ENCODE measurements around the gene KCND1. TPM values are rescaled to one million over a fixed set of nuclear protein-coding genes. Genes with fewer than 3 reads are reported as not detected.

Gene KCND1
- total RNA-seq, 1 donor from 2014 or later, result 0.21 TPM

- DNase-seq (ENCODE audit: low read depth), result no peak
Measured at GRCh38 chrX:48939524-48940228, 32.0 kb downstream of the KCND1 start.

DNA sequence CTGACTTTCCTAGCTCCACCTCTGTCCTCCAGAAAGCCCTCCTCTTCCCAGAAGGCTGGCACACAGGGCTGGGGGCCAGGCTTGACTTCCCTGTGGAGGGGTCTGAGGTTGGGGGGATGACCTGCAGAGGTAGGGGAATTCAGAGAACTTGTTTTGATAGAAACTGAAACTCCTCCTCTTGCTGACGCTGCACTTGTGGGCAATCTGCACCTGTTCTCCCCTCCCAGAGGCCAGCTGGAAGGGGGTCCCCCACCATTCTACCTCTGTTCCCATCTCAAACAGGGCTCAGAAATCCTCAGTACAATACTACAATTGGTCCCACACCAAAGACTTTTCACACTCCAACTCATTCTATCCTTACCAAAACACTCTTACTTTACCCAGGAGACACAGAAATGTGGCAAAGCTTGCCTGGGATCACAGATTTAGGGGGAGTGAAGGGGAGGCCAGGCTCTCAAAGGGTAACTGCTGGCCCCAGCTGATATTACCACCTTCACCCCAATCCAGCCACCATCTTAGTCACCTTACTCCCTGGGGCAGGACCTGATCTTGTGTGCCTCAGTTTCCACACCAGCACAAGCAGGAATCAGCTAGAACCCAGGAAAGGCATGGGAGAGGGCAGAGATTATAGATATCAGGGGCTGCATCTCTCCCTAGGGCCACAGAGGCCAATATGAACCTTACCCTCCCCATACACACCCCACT is 32.8 kb downstream of the KCND1 start:
- peak; percentile 25 for DNase-seq (ENCODE audit: low read depth)

GRCh38 chrX:48937054-48937907 is 34.4 kb downstream of the KCND1 start:
- DNase-seq (ENCODE audit: low read depth), result peak; percentile 13

- DNase-seq (ENCODE audit: low read depth), result no peak
Measured at GRCh38 chrX:48936429-48937053, 35.1 kb downstream of the KCND1 start.

DNA sequence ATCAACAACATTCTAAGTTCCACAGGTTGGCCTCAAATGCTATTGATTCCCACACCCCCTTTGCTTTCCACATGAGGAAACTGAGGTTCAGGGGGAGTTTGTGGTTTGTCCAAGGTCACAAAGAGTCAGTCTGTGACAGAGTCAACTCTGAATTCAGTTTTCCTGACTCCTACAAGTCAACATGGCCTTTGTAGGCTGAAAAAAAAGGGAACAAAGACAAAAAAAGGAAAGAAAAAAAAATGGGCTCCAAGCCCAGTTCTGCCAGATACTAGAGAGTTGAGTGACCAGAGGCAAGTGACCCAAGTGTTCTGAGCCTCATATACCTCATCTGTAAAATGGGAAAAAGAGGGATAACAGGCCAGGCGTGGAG is 36.4 kb downstream of the KCND1 start:
- DNase-seq (ENCODE audit: low read depth), result no peak

GRCh38 chrX:48934581-48935300 is 36.9 kb downstream of the KCND1 start:
- no peak for DNase-seq (ENCODE audit: low read depth)

GRCh38 chrX:48933757-48934156 is 37.9 kb downstream of the KCND1 start:
- no peak for DNase-seq (ENCODE audit: low read depth)

- no peak for DNase-seq (ENCODE audit: low read depth)
Measured at GRCh38 chrX:48927736-48928382, 43.8 kb downstream of the KCND1 start.

GRCh38 chrX:48927123-48927522 is 44.5 kb downstream of the KCND1 start:
- DNase-seq (ENCODE audit: low read depth), result no peak

DNA sequence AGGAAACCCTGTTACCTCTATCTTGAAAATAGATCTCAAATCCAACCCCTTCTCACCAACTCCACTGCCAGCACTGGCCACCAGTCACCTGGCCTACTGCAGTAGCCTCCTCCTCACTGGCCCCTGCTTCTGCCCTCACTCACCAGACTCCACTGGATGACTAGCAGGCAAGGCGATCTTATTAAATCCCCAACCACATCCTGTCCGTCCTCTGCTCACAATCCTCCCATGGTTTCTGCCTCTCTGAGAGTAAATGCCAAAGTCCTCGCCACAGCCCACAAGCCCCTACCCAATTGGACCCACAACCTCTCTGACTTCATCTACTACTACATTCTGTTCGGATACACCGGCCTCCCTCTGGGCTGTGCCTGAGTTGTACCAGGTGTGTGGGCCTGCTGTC is 47.4 kb downstream of the KCND1 start:
- no peak for DNase-seq (ENCODE audit: low read depth)

DNA sequence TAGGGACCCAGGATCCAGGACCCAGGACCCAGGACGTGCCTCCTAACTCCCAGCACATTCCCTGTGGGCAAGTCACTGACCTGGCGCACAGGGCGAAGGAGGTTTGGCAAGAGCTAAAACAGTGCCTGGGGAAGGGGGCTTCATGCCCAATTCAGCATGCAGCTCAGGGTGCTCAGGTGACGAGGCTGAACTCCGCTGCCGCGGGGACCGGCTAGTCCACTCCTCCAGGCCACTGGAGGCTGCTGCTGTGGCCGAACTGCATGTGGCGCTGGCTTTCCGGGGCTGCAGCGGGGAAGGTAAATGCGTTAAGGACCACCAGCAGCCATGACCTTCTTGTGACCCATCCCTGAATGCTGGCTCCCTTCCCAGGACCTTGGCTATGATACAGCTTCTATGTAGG is 47.9 kb downstream of the KCND1 start:
- DNase-seq (ENCODE audit: low read depth), result no peak

GRCh38 chrX:48920718-48921104 is 50.9 kb downstream of the KCND1 start:
- DNase-seq (ENCODE audit: low read depth), result no peak

DNA sequence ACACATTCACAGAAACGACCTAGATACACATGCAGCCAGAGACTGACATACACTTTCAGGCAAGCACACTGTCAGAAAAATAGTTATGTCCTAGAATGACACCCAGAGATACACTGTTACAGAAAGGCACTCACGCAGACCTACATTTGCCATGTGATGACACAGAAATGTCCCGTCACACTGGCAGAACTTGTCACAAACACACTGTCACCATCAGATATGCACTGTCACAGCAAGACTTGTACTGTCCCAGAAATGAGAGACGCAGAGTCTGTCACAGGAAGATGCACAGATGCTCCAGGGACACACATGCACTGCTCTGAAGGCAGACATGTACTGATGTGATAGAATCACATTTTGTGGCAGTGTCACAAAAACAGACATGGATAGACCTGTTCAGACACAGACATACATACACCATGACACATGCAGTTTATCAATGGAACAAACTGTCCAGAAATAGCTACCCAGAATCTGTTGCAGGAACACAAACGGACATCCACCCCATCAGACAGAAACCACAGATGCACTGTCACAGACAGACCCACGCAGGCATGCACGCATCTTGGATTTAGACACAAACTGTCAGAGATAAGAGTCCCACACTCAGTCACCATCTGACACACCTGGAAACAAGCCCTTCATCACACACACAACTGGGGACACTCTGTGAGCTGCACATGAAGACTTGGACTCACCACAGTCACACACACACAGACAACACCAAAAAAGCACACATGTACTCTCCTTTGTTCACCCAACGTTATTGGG is 51.5 kb downstream of the KCND1 start:
- no peak for DNase-seq (ENCODE audit: low read depth)

- no peak for DNase-seq (ENCODE audit: low read depth)
Measured at GRCh38 chrX:48919360-48919841, 52.2 kb downstream of the KCND1 start.

DNA sequence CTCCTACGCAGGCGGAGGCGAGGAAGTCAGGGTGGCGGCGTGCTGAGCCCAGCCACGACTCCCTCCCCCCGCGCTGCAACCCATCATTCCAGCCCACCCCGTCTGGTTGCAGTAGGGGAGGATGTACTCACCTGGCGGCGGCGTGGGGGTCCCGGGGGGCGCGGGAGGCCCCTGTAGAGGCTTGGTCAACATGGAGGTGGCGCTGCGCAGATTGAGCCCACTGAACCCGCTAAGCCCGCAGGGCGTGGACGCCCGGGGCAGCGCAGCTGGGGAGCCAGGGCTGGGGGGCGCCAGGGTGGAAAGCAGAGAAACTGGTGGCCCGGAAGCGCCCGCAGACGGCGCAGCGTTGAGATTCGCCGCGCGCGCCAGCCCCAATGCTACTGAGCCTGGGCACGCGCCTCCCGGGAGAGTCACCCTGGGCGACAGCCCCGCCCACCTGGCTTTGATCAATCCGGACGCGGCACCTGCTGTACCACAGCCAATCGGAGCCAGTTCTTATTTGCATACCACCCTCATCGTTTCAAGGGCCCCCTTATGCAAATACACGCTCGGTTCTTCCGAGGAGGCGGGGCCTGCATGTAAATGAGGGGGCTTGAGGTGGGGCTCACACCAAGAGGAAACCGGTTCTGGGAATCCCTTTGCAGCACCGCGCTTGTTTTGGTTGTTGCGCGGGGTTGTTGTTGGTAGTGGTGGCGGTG is 52.9 kb downstream of the KCND1 start, which contains the start of gene PIM2:
Gene PIM2 (minus strand): TSS at position 382 of the 698 bp plus-strand sequence. CDS start 190 bp downstream, at position 192.
- peak; percentile 83 for DNase-seq (ENCODE audit: low read depth)

GRCh38 chrX:48918301-48918642 is 53.4 kb downstream of the KCND1 start:
- DNase-seq (ENCODE audit: low read depth), result no peak

GRCh38 chrX:48917139-48918001 is 54.3 kb downstream of the KCND1 start:
- peak; percentile 87 for DNase-seq (ENCODE audit: low read depth)
